Measurements from ENCODE around the gene ACE2. TPM values are rescaled to one million over a fixed set of nuclear protein-coding genes. Genes with fewer than 3 reads are reported as not detected.

ACE2 gene
- total and polyA plus RNA-seq, 9 of the 15 experiments (the other 6 are each of a cell fraction or from before 2014, with no cell fraction given), result 0.03 to 0.09 (median 0.07) TPM; not detected in 6

DNA sequence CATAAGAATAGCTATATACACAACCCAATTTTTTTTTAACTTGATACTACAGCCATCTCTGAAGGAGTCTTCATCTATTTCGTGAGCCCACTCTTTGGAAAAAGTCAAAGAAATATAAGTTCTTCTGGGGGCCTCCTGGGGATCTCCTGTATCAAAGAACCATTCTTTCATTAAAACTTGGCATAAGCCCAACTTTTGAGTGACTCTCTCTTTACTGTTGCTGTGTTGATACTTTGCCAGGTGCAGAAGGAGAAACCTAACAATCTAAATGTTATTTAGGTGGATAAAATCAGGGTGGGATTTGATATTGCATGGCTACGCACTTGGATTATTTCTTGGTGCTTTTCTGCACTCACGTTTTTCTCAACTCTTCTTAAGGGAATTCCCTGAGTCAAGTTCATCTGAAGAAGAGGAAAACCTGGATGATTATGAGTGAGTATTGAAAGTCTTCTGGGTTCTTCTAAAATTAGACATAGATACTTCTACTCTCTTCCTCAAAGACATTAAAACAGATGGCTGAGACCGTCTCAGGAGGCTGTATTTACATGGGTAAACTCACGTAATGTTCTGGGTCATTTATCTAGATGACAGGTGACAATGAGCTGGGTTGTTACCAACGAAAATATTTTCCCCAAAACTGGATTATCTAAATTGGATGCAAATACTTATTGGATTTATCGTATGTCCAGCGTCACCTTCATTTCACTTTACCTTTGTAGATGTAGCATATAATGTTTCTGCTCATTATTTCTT lies 74.9 kb downstream of the ACE2 start:
- Histone ChIP-seq H2AFZ (ENCODE audit: low read depth, low read length) (peak overlapping the region; percentile 49), H4K20me1 (replicated peaks; ENCODE audit: control insufficient read depth, insufficient read depth, low read length) (no peaks in the 10 kb centered on the region), H3K79me2 (ENCODE audit: control insufficient read depth, insufficient read depth, low read length) (no peaks in the 10 kb centered on the region), H3K9me1 (ENCODE audit: control insufficient read depth, insufficient read depth, low read length) (no peaks in the 10 kb centered on the region), H3K4me1 (replicated peaks in 1 of 2; ENCODE audit: control insufficient read depth in 2 of 2, insufficient read depth in 2 of 2, low read length in 2 of 2) (peaks cover 12 to 20% of the 10 kb centered on the region in 2 experiments; a peak in 4 of 5 replicates), H3K9ac (ENCODE audit: insufficient read depth in 1 of 2, low read depth in 2 of 2, low read length in 2 of 2) (no peak overlapping the region), H3K4me3 (no peak overlapping the region), H3K36me3 (ENCODE audit: control insufficient read depth, insufficient read depth, low read length) (no peaks in the 10 kb centered on the region), H3K27me3 (ENCODE audit: control insufficient read depth in 2 of 2, insufficient read depth in 2 of 2, low read length in 2 of 2) (no peaks in the 10 kb centered on the region), H3K9me3 (replicated peaks; ENCODE audit: control insufficient read depth, insufficient read depth, low read depth, low read length) (no peaks in the 10 kb centered on the region), H3K27ac (ENCODE audit: extremely low read depth, low read depth, low read length) (no peak overlapping the region), H3K4me2 (ENCODE audit: insufficient read depth, low read length) (no peak overlapping the region)
- WGBS (ENCODE audit: insufficient coverage, low coverage, missing lambda C conversion rate), result 42% methylated on average over 8 of the region's 8 CpGs
- BruUV-seq (replicated peaks), result no TSS peak
- FAIRE-seq (no peak), ATAC-seq (no peak), DNase-seq (ENCODE audit: extremely low read depth in 1 of 4, low spot score in 3 of 4) (no peak)
- in situ Hi-C loops (cut with MboI) (no loop called here), intact Hi-C loops (cut with micrococcal nuclease) (no loop called here)
- POLR2A ChIA-PET, result no interaction called here
- peak; percentile 64 for TF ChIP-seq MEIS2 (IDR thresholded peaks at IDR 0.05; ENCODE audit: partially characterized antibody)
- no peak for TF ChIP-seq SMC3 (conservative IDR thresholded peaks at IDR 0.05; ENCODE audit: insufficient read depth, low read depth, low read length)
- TF ChIP-seq NR2C1 (IDR thresholded peaks at IDR 0.05), result no peak
- TF ChIP-seq NR2C1 (tag; IDR thresholded peaks at IDR 0.05), result no peak
- TF ChIP-seq NFIC (IDR thresholded peaks at IDR 0.05), result peak; percentile 84
- CTCF ChIA-PET (ENCODE audit: low intra/inter-chr PET ratio), result no interaction called here

- H3K9me3 ChIP-seq (replicated peaks; ENCODE audit: control insufficient read depth, insufficient read depth, low read depth, low read length), result no peaks in the 10 kb centered on the region
- H3K4me3 ChIP-seq, result no peak overlapping the region
- H3K27ac ChIP-seq (ENCODE audit: extremely low read depth, low read depth, low read length), result no peak overlapping the region
- no peak overlapping the region for H2AFZ ChIP-seq (ENCODE audit: low read depth, low read length)
- CTCF ChIA-PET (ENCODE audit: low intra/inter-chr PET ratio), result no interaction called here
- ATAC-seq (no peak), FAIRE-seq (no peak), DNase-seq (ENCODE audit: extremely low read depth in 1 of 4, low spot score in 3 of 4) (no peak)
- POLR2A ChIA-PET, result interaction anchor here (0.9 to 1.3 kb wide), 2 partner anchors 12 to 34 kb away, joined by 3 to 4 read pairs; no protein-coding TSS in a partner anchor
- no peaks in the 10 kb centered on the region for H3K36me3 ChIP-seq (ENCODE audit: control insufficient read depth, insufficient read depth, low read length)
- in situ Hi-C loops (cut with MboI) (no loop called here), intact Hi-C loops (cut with micrococcal nuclease) (no loop called here)
- peaks cover 5 to 14% of the 10 kb centered on the region in 2 experiments; a peak in 4 of 5 replicates for H3K4me1 ChIP-seq (replicated peaks in 1 of 2; ENCODE audit: control insufficient read depth in 2 of 2, insufficient read depth in 2 of 2, low read length in 2 of 2)
- no peak overlapping the region for H3K9ac ChIP-seq (ENCODE audit: insufficient read depth in 1 of 2, low read depth in 2 of 2, low read length in 2 of 2)
- H3K79me2 ChIP-seq (ENCODE audit: control insufficient read depth, insufficient read depth, low read length), result no peaks in the 10 kb centered on the region
- H3K4me2 ChIP-seq (ENCODE audit: insufficient read depth, low read length), result no peak overlapping the region
- H4K20me1 ChIP-seq (replicated peaks; ENCODE audit: control insufficient read depth, insufficient read depth, low read length), result no peaks in the 10 kb centered on the region
- no peaks in the 10 kb centered on the region for H3K9me1 ChIP-seq (ENCODE audit: control insufficient read depth, insufficient read depth, low read length)
- BruUV-seq (replicated peaks), result no TSS peak
- no peaks in the 10 kb centered on the region for H3K27me3 ChIP-seq (ENCODE audit: control insufficient read depth in 2 of 2, insufficient read depth in 2 of 2, low read length in 2 of 2)
- TF ChIP-seq NRF1 (conservative IDR thresholded peaks at IDR 0.05 in 1 of 2, IDR thresholded peaks at IDR 0.05 in 1 of 2) (no peak), SMARCA4 (IDR thresholded peaks at IDR 0.05) (no peak), BRD4 (IDR thresholded peaks at IDR 0.05) (no peak), RBBP5 (IDR thresholded peaks at IDR 0.05; ENCODE audit: borderline replicate concordance, insufficient read depth, low read length, poor library complexity, severe bottlenecking) (no peak), ZBTB26 (CRISPR knock-in tag; IDR thresholded peaks at IDR 0.05) (no peak)
- TF ChIP-seq, protein P1, sequence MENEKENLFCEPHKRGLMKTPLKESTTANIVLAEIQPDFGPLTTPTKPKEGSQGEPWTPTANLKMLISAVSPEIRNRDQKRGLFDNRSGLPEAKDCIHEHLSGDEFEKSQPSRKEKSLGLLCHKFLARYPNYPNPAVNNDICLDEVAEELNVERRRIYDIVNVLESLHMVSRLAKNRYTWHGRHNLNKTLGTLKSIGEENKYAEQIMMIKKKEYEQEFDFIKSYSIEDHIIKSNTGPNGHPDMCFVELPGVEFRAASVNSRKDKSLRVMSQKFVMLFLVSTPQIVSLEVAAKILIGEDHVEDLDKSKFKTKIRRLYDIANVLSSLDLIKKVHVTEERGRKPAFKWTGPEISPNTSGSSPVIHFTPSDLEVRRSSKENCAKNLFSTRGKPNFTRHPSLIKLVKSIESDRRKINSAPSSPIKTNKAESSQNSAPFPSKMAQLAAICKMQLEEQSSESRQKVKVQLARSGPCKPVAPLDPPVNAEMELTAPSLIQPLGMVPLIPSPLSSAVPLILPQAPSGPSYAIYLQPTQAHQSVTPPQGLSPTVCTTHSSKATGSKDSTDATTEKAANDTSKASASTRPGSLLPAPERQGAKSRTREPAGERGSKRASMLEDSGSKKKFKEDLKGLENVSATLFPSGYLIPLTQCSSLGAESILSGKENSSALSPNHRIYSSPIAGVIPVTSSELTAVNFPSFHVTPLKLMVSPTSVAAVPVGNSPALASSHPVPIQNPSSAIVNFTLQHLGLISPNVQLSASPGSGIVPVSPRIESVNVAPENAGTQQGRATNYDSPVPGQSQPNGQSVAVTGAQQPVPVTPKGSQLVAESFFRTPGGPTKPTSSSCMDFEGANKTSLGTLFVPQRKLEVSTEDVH (IDR thresholded peaks at IDR 0.05; ENCODE audit: low read depth, partially characterized antibody), result no peak
Measured at GRCh38 chrX:15524417-15524816, 76.3 kb downstream of the ACE2 start.
